NCI-H1436 (cell line): ENCODE measurements around the gene IFIT1.
A peak's percentile ranks its signal among the peaks of the same experiment; 100 is the strongest.
"Not testable (repeated sequence)": the region's sequence is repeated elsewhere in the genome, so short reads cannot be mapped to it uniquely, and the experiment has no call there.

Source experiments
- DNase-seq: peaks from one replicate; lab custom pipeline; 2025; lab: John Stamatoyannopoulos, UW

IFIT1 gene

GRCh38 chr10:89364531-89364930 is 27.9 kb upstream of the IFIT1 start:
- no peak for DNase-seq

GRCh38 chr10:89367529-89367928 is 24.9 kb upstream of the IFIT1 start:
- peak; percentile 57 for DNase-seq

GRCh38 chr10:89368129-89368528 is 24.3 kb upstream of the IFIT1 start:
- no peak for DNase-seq

GRCh38 chr10:89369156-89370105 is 23.0 kb upstream of the IFIT1 start:
- DNase-seq: no peak

GRCh38 chr10:89371079-89371478 is 21.3 kb upstream of the IFIT1 start:
- DNase-seq: no peak

GRCh38 chr10:89371987-89372386 is 20.4 kb upstream of the IFIT1 start:
- no peak for DNase-seq

- DNase-seq: no peak
Observed at GRCh38 chr10:89373916-89374711, 18.3 kb upstream of the IFIT1 start.

- DNase-seq: no peak
Observed at GRCh38 chr10:89374713-89375141, 17.7 kb upstream of the IFIT1 start.

- DNase-seq: no peak
Observed at GRCh38 chr10:89377705-89378637, 14.5 kb upstream of the IFIT1 start, which contains the start of gene IFIT1B. TSS of gene IFIT1B (plus strand) at chr10:89378056. CDS start at chr10:89378136, 80 bp downstream.

GRCh38 chr10:89379103-89379502 is 13.3 kb upstream of the IFIT1 start:
- DNase-seq: no peak

GRCh38 chr10:89382757-89383156 is 9.7 kb upstream of the IFIT1 start:
- no peak for DNase-seq

GRCh38 chr10:89384474-89385340 is 7.7 kb upstream of the IFIT1 start:
- DNase-seq: no peak

- no peak for DNase-seq
Observed at GRCh38 chr10:89388806-89389205, 3.6 kb upstream of the IFIT1 start.

- peak; percentile 21 for DNase-seq
Observed at GRCh38 chr10:89389254-89389653, 3.2 kb upstream of the IFIT1 start.

GRCh38 chr10:89390476-89391225 is 1.8 kb upstream of the IFIT1 start:
- no peak for DNase-seq

GRCh38 chr10:89391226-89391576 is 1.2 kb upstream of the IFIT1 start:
- DNase-seq: not testable (repeated sequence)

- DNase-seq: no peak
Observed at GRCh38 chr10:89392974-89393373, 551 bp downstream of the IFIT1 start.

- no peak for DNase-seq
Observed at GRCh38 chr10:89393898-89394297, 1.5 kb downstream of the IFIT1 start.

- DNase-seq: no peak
Observed at GRCh38 chr10:89395141-89395540, 2.7 kb downstream of the IFIT1 start.
